NOMO-1 treated with DMSO at 0.1 percent for 48 hours (cell line): ENCODE results near the gene PADI2.

Experiments used
- DNase-seq: peaks from one replicate; lab custom pipeline; 2025; ENCODE audit not compliant: unreplicated experiment; lab: John Stamatoyannopoulos, UW

The PADI2 gene

GRCh38 chr1:17116643-17117042 lies 2.6 kb downstream of the PADI2 start:
- DNase-seq, result no peak

GRCh38 chr1:17113963-17114362 lies 5.3 kb downstream of the PADI2 start:
- DNase-seq, result no peak

- no peak for DNase-seq
Measured at GRCh38 chr1:17112496-17113236, 6.6 kb downstream of the PADI2 start.

- DNase-seq, result no peak
Measured at GRCh38 chr1:17112076-17112475, 7.2 kb downstream of the PADI2 start.

- no peak for DNase-seq
Measured at GRCh38 chr1:17110555-17110926, 8.7 kb downstream of the PADI2 start.

GRCh38 chr1:17109892-17110554 lies 9.2 kb downstream of the PADI2 start:
- DNase-seq, result no peak

- DNase-seq, result no peak
Measured at GRCh38 chr1:17108786-17109185, 10.5 kb downstream of the PADI2 start.

- DNase-seq, result no peak
Measured at GRCh38 chr1:17108360-17108759, 10.9 kb downstream of the PADI2 start.

GRCh38 chr1:17104782-17105181 lies 14.5 kb downstream of the PADI2 start:
- DNase-seq, result no peak

GRCh38 chr1:17102232-17102631 lies 17.0 kb downstream of the PADI2 start:
- no peak for DNase-seq

GRCh38 chr1:17101261-17101660 lies 18.0 kb downstream of the PADI2 start:
- DNase-seq, result no peak

GRCh38 chr1:17099616-17100340 lies 19.5 kb downstream of the PADI2 start:
- DNase-seq, result no peak

GRCh38 chr1:17098446-17099317 lies 20.6 kb downstream of the PADI2 start:
- peak; percentile 88 for DNase-seq

- no peak for DNase-seq
Measured at GRCh38 chr1:17097787-17098186, 21.5 kb downstream of the PADI2 start.

- no peak for DNase-seq
Measured at GRCh38 chr1:17097147-17097546, 22.1 kb downstream of the PADI2 start.

- no peak for DNase-seq
Measured at GRCh38 chr1:17096584-17096983, 22.7 kb downstream of the PADI2 start.

GRCh38 chr1:17095141-17095540 lies 24.1 kb downstream of the PADI2 start:
- no peak for DNase-seq

GRCh38 chr1:17094664-17095063 lies 24.6 kb downstream of the PADI2 start:
- no peak for DNase-seq

GRCh38 chr1:17093822-17094393 lies 25.3 kb downstream of the PADI2 start:
- no peak for DNase-seq

- DNase-seq, result no peak
Measured at GRCh38 chr1:17091252-17091651, 28.0 kb downstream of the PADI2 start.

GRCh38 chr1:17089506-17089905 lies 29.7 kb downstream of the PADI2 start:
- no peak for DNase-seq
